KOPT-K1 (cell line): ENCODE data around the gene RHBDD3.

Experiments
- H3K27ac ChIP-seq: fragments of 200-600 bp; sonication (generic); 2 replicates; pipeline ENCODE4 v1.5.1; 2016; ENCODE audit warnings: antibody characterized with exemption, mild to moderate bottlenecking, low read depth, low read length; ENCODE audit not compliant: poor library complexity, severe bottlenecking
- H3K36me3 ChIP-seq: fragments of 200-600 bp; sonication (generic); 2 replicates; pipeline ENCODE4 v1.5.1; 2017; ENCODE audit warnings: antibody characterized with exemption, mild to moderate bottlenecking, low read length, moderate library complexity; ENCODE audit not compliant: insufficient read depth
- H3K9me3 ChIP-seq: fragments of 200-600 bp; sonication (generic); 2 replicates; pipeline ENCODE4 v1.5.1; 2017; ENCODE audit warnings: antibody characterized with exemption, low read length, mild to moderate bottlenecking; ENCODE audit not compliant: insufficient read depth, poor library complexity, severe bottlenecking

RHBDD3 gene

GRCh38 chr22:29267858-29268510, at the start of gene RHBDD3, which contains the start of gene EWSR1:
RHBDD3 (minus strand) TSS chr22:29267981; CDS start chr22:29265626, 2,355 bp downstream.
EWSR1 (plus strand) TSS chr22:29268268; CDS start chr22:29268337, 69 bp downstream.
- Histone ChIP-seq H3K9me3 (no peaks in the 10 kb centered on the region), H3K36me3 (peaks cover 67% of the 10 kb centered on the region), H3K27ac (peak within 1 kb of the TSS; percentile 98)

GRCh38 chr22:29316141-29316828, 48.5 kb upstream of the RHBDD3 start:
- no peak overlapping the region for H3K27ac ChIP-seq
- H3K9me3 ChIP-seq: no peaks in the 10 kb centered on the region
- no peaks in the 10 kb centered on the region for H3K36me3 ChIP-seq

- Histone ChIP-seq H3K36me3 (no peaks in the 10 kb centered on the region), H3K9me3 (no peaks in the 10 kb centered on the region)
These were observed 47.7 kb upstream of the RHBDD3 start, which contains the start of gene RASL10A for GRCh38 chr22:29315286-29316140. RASL10A (minus strand) TSS chr22:29315697; CDS start chr22:29315246, 451 bp downstream.

GRCh38 chr22:29314537-29315285, 46.9 kb upstream of the RHBDD3 start:
- Histone ChIP-seq H3K27ac (no peak overlapping the region), H3K36me3 (no peaks in the 10 kb centered on the region), H3K9me3 (no peaks in the 10 kb centered on the region)

More at GRCh38 chr22:29315286-29316140, 47.7 kb upstream of the RHBDD3 start, which contains the start of gene RASL10A:
- H3K27ac ChIP-seq: no peak within 1 kb of the TSS

- Histone ChIP-seq H3K9me3 (no peaks in the 10 kb centered on the region), H3K27ac (no peak overlapping the region), H3K36me3 (no peaks in the 10 kb centered on the region)
These were observed 46.0 kb upstream of the RHBDD3 start for GRCh38 chr22:29313576-29314466.

- no peak overlapping the region for H3K27ac ChIP-seq
- no peaks in the 10 kb centered on the region for H3K9me3 ChIP-seq
- no peaks in the 10 kb centered on the region for H3K36me3 ChIP-seq
These were observed 45.4 kb upstream of the RHBDD3 start for GRCh38 chr22:29313126-29313575.

GRCh38 chr22:29312218-29313125, 44.7 kb upstream of the RHBDD3 start:
- Histone ChIP-seq H3K9me3 (no peaks in the 10 kb centered on the region), H3K36me3 (no peaks in the 10 kb centered on the region), H3K27ac (no peak overlapping the region)

GRCh38 chr22:29311464-29312217, 43.9 kb upstream of the RHBDD3 start:
- H3K36me3 ChIP-seq: no peaks in the 10 kb centered on the region
- no peaks in the 10 kb centered on the region for H3K9me3 ChIP-seq
- no peak overlapping the region for H3K27ac ChIP-seq

GRCh38 chr22:29310863-29311339, 43.1 kb upstream of the RHBDD3 start:
- H3K27ac ChIP-seq: no peak overlapping the region
- H3K9me3 ChIP-seq: no peaks in the 10 kb centered on the region
- no peaks in the 10 kb centered on the region for H3K36me3 ChIP-seq

GRCh38 chr22:29310065-29310862, 42.5 kb upstream of the RHBDD3 start:
- Histone ChIP-seq H3K9me3 (no peaks in the 10 kb centered on the region), H3K27ac (no peak overlapping the region), H3K36me3 (no peaks in the 10 kb centered on the region)

GRCh38 chr22:29309332-29310064, 41.7 kb upstream of the RHBDD3 start:
- Histone ChIP-seq H3K9me3 (no peaks in the 10 kb centered on the region), H3K27ac (peak overlapping the region; percentile 21), H3K36me3 (no peaks in the 10 kb centered on the region)
